HepG2 (cell line): Measurements from ENCODE around the gene PCSK6. TPM values are rescaled to one million over a fixed set of nuclear protein-coding genes. Genes with fewer than 3 reads are reported as not detected.

Experiments
- ATF7-NPFF ChIP-seq: sonication (generic); formaldehyde crosslinking; IDR thresholded peaks from 2 replicates; pipeline ENCODE4 v1.8.1; 2023; ENCODE audit warnings: mild to moderate bottlenecking, low read depth, missing genetic modification reagents, moderate library complexity
- DNMT3B ChIP-seq: conservative IDR thresholded peaks from 2 replicates; pipeline ENCODE4 v1.6.1; 2016; ENCODE audit warnings: missing biosample characterization, control low read depth
- FOXA3 ChIP-seq: IDR thresholded peaks from 2 replicates; pipeline ENCODE4 v1.6.1; 2016; ENCODE audit warnings: missing genetic modification reagents, missing compliant biosample characterization
- FOXO4 ChIP-seq: sonication (generic); formaldehyde crosslinking; conservative IDR thresholded peaks from 2 replicates; pipeline ENCODE4 v1.8.1; 2023; ENCODE audit warnings: missing genetic modification reagents
- KIAA2018 ChIP-seq: sonication (generic); formaldehyde crosslinking; IDR thresholded peaks from 2 replicates; pipeline ENCODE4 v1.5.0; 2020; ENCODE audit warnings: mild to moderate bottlenecking, missing genetic modification reagents, borderline replicate concordance
- MTA1 ChIP-seq: sonication (generic); formaldehyde crosslinking; IDR thresholded peaks from 2 replicates; pipeline ENCODE4 v1.4.0; 2020; ENCODE audit warnings: missing genetic modification reagents, mild to moderate bottlenecking, borderline replicate concordance
- MTF2 ChIP-seq: sonication (generic); formaldehyde crosslinking; IDR thresholded peaks from 2 replicates; pipeline ENCODE4 v1.5.0; 2020; ENCODE audit warnings: missing genetic modification reagents, borderline replicate concordance
- RARG ChIP-seq: sonication (generic); formaldehyde crosslinking; IDR thresholded peaks from 2 replicates; pipeline ENCODE4 v1.4.0; 2020; ENCODE audit warnings: low read depth, mild to moderate bottlenecking, missing genetic modification reagents
- RFX3 ChIP-seq: IDR thresholded peaks from 2 replicates; pipeline ENCODE4 v1.6.1; 2016; ENCODE audit warnings: missing biosample characterization, missing genetic modification reagents
- TFDP1 ChIP-seq: IDR thresholded peaks from 2 replicates; pipeline ENCODE4 v1.6.1; 2016; ENCODE audit warnings: missing compliant biosample characterization, missing genetic modification reagents, borderline replicate concordance
- ZFP1 ChIP-seq: IDR thresholded peaks from 2 replicates; pipeline ENCODE4 v1.6.1; 2016
- ZNF263 ChIP-seq: sonication (generic); formaldehyde crosslinking; IDR thresholded peaks from 2 replicates; pipeline ENCODE4 v1.4.0; 2020; ENCODE audit warnings: missing genetic modification reagents
- ZNF44 ChIP-seq: sonication (generic); formaldehyde crosslinking; IDR thresholded peaks from 2 replicates; pipeline ENCODE4 v1.5.1; 2020; ENCODE audit warnings: mild to moderate bottlenecking, missing genetic modification reagents
- ZNF761 ChIP-seq: sonication (generic); formaldehyde crosslinking; conservative IDR thresholded peaks from 2 replicates; pipeline ENCODE4 v1.4.0; 2020; ENCODE audit warnings: mild to moderate bottlenecking, missing genetic modification reagents
- polyA plus RNA-seq, 8 experiments: library from polyadenylated mRNA; depleted of rRNA in 3 of 8; stranded (reverse) in 7 of 8; unstranded in 1 of 8; fragments of >200 nt; fragmentation: Illumina TruSeq in 4 of 8; extraction: Trizol in 4 of 8; gene quantifications; 2 replicates each; pipeline versions ENCODE4 v1.2.1 to v1.2.3, GENCODE V29; 2011 to 2016; ENCODE audit warnings: low read depth in 4 of 8, missing spikeins in 1 of 8, mixed read lengths in 1 of 8; ENCODE audit not compliant: insufficient read depth in 1 of 8
- total RNA-seq, 5 experiments: library from RNA; depleted of rRNA; stranded (reverse); fragments of >200 nt; fragmentation: Illumina TruSeq; extraction: Trizol; gene quantifications; 2 replicates each; pipeline ENCODE4 v1.2.3, GENCODE V29; 2016; ENCODE audit warnings: low read depth in 1 of 5
- TF ChIP-seq, protein P1 (sequence below): sonication (generic); formaldehyde crosslinking; IDR thresholded peaks from 2 replicates; pipeline ENCODE4 v1.4.0; 2020; ENCODE audit warnings: low read depth, mild to moderate bottlenecking, missing genetic modification reagents
- TF ChIP-seq, protein P2 (sequence below): sonication (generic); formaldehyde crosslinking; IDR thresholded peaks from 2 replicates; pipeline ENCODE4 v1.8.1; 2023; ENCODE audit warnings: missing genetic modification reagents, mild to moderate bottlenecking, borderline replicate concordance

The PCSK6 gene
- total and polyA plus RNA-seq, 2 of the 13 experiments (the other 11 are each of a cell fraction or from before 2014, with no cell fraction given): 56.5 to 155 TPM

DNA sequence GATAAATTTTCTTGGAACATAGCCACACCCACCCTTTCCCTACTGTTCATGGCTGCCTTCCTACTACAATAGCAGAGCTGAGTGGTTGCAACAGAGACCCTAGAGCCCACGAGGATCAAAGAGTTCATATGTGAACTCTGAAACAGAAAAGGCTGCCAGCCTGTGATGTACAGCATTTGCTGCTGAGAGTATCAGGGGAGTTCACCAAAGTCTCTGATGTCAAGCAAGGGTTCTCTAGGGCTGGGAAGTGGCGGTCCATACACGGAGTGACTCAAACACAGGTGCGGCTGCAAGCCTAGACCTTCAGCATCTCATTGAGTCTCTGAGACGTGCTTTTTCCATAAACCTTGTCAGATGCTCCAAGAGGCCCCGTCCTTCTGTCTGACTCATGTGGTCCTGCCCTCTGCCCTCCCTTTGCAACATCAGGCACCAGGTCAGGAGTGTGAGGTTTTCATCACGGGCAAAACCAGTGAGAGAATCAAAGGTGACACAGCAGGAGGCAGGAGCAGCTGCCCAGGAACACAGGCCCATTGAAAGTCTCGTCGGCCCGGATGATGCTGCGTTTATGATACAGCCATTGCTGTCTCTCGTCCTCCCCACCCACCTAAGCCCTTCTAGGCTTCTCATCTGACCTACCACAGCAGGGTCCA is 42.9 kb downstream of the PCSK6 start (continued):
- TF ChIP-seq, protein P1, sequence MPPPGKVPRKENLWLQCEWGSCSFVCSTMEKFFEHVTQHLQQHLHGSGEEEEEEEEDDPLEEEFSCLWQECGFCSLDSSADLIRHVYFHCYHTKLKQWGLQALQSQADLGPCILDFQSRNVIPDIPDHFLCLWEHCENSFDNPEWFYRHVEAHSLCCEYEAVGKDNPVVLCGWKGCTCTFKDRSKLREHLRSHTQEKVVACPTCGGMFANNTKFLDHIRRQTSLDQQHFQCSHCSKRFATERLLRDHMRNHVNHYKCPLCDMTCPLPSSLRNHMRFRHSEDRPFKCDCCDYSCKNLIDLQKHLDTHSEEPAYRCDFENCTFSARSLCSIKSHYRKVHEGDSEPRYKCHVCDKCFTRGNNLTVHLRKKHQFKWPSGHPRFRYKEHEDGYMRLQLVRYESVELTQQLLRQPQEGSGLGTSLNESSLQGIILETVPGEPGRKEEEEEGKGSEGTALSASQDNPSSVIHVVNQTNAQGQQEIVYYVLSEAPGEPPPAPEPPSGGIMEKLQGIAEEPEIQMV (CRISPR knock-in tag): no peak
- TF ChIP-seq FOXO4: no peak
- no peak for TF ChIP-seq ATF7-NPFF (CRISPR knock-in tag)
- TF ChIP-seq RARG: no peak
- TF ChIP-seq KIAA2018 (CRISPR knock-in tag): no peak
- TF ChIP-seq, protein P2, sequence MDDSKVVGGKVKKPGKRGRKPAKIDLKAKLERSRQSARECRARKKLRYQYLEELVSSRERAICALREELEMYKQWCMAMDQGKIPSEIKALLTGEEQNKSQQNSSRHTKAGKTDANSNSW (CRISPR knock-in tag): no peak
- peak; percentile 42; the same call in 1 of the 2 replicates for TF ChIP-seq FOXA3 (CRISPR knock-in tag)
- no peak for TF ChIP-seq MTF2 (CRISPR knock-in tag)
- no peak for TF ChIP-seq RFX3 (CRISPR knock-in tag)
- TF ChIP-seq DNMT3B (CRISPR knock-in tag): no peak
- TF ChIP-seq ZNF263 (CRISPR knock-in tag): no peak
- TF ChIP-seq ZFP1 (CRISPR knock-in tag): no peak
- TF ChIP-seq ZNF44 (CRISPR knock-in tag): no peak
- no peak for TF ChIP-seq ZNF761 (CRISPR knock-in tag)
- no peak for TF ChIP-seq TFDP1 (CRISPR knock-in tag)
- no peak for TF ChIP-seq MTA1
